HK-2 (cell line): ENCODE results near the gene CERT1.
A peak's percentile ranks its signal among the peaks of the same experiment; 100 is the strongest.
"Not testable (repeated sequence)": the region's sequence is repeated elsewhere in the genome, so short reads cannot be mapped to it uniquely, and the experiment has no call there.

Source experiments
- DNase-seq: peaks from one replicate; pipeline ENCODE4 v3.0.0-alpha.2; 2018; ENCODE audit not compliant: unreplicated experiment

The CERT1 gene

GRCh38 chr5:75511435-75512382 is at the start of gene CERT1, which contains the start of gene POLK:
TSS of gene CERT1 (minus strand) at chr5:75511629. CDS start at chr5:75511207, 422 bp downstream.
TSS of gene POLK (plus strand) at chr5:75511891.
- DNase-seq: peak; percentile 94

GRCh38 chr5:75560655-75561054 is 49.2 kb upstream of the CERT1 start:
- DNase-seq: not testable (repeated sequence)

GRCh38 chr5:75558981-75559632 is 47.7 kb upstream of the CERT1 start:
- no peak for DNase-seq

GRCh38 chr5:75558221-75558620 is 46.8 kb upstream of the CERT1 start:
- no peak for DNase-seq

GRCh38 chr5:75553358-75553757 is 41.9 kb upstream of the CERT1 start:
- DNase-seq: no peak

- DNase-seq: no peak
Measured at GRCh38 chr5:75552764-75553163, 41.3 kb upstream of the CERT1 start.

GRCh38 chr5:75551471-75551870 is 40.0 kb upstream of the CERT1 start:
- DNase-seq: no peak

GRCh38 chr5:75550597-75550996 is 39.2 kb upstream of the CERT1 start:
- DNase-seq: no peak

GRCh38 chr5:75547812-75548211 is 36.4 kb upstream of the CERT1 start:
- DNase-seq: no peak

GRCh38 chr5:75546830-75547229 is 35.4 kb upstream of the CERT1 start:
- no peak for DNase-seq

GRCh38 chr5:75545131-75545530 is 33.7 kb upstream of the CERT1 start:
- DNase-seq: no peak

- no peak for DNase-seq
Measured at GRCh38 chr5:75538211-75538610, 26.8 kb upstream of the CERT1 start.

GRCh38 chr5:75536694-75537360 is 25.4 kb upstream of the CERT1 start:
- no peak for DNase-seq

- no peak for DNase-seq
Measured at GRCh38 chr5:75536147-75536546, 24.7 kb upstream of the CERT1 start.

GRCh38 chr5:75534734-75535133 is 23.3 kb upstream of the CERT1 start:
- DNase-seq: no peak

- not testable (repeated sequence) for DNase-seq
Measured at GRCh38 chr5:75533716-75534115, 22.3 kb upstream of the CERT1 start.

GRCh38 chr5:75532190-75532589 is 20.8 kb upstream of the CERT1 start:
- no peak for DNase-seq

- DNase-seq: no peak
Measured at GRCh38 chr5:75529185-75529584, 17.8 kb upstream of the CERT1 start.

GRCh38 chr5:75526070-75526469 is 14.6 kb upstream of the CERT1 start:
- no peak for DNase-seq

- DNase-seq: no peak
Measured at GRCh38 chr5:75525344-75525743, 13.9 kb upstream of the CERT1 start.

- DNase-seq: no peak
Measured at GRCh38 chr5:75524591-75524990, 13.2 kb upstream of the CERT1 start.

- DNase-seq: no peak
Measured at GRCh38 chr5:75524071-75524470, 12.6 kb upstream of the CERT1 start.
